SU-DHL-6 (cell line): Measurements from ENCODE around the gene PKNOX2.

Source experiments
- EZH2phosphoT487 ChIP-seq: fragments of 200-600 bp; sonication (generic), shearing (Covaris generic); conservative IDR thresholded peaks from 2 replicates; pipeline ENCODE4 v1.6.1; 2018; ENCODE audit warnings: mild to moderate bottlenecking, antibody characterized with exemption, low read length, moderate library complexity, mixed read lengths
- TF ChIP-seq, protein P1 (sequence below): fragments of 200-600 bp; sonication (generic); IDR thresholded peaks from one replicate; pipeline ENCODE4 v1.5.1; 2017; ENCODE audit warnings: antibody characterized with exemption, mild to moderate bottlenecking, low read length, moderate library complexity; ENCODE audit not compliant: insufficient read depth, poor library complexity, severe bottlenecking

DNA sequence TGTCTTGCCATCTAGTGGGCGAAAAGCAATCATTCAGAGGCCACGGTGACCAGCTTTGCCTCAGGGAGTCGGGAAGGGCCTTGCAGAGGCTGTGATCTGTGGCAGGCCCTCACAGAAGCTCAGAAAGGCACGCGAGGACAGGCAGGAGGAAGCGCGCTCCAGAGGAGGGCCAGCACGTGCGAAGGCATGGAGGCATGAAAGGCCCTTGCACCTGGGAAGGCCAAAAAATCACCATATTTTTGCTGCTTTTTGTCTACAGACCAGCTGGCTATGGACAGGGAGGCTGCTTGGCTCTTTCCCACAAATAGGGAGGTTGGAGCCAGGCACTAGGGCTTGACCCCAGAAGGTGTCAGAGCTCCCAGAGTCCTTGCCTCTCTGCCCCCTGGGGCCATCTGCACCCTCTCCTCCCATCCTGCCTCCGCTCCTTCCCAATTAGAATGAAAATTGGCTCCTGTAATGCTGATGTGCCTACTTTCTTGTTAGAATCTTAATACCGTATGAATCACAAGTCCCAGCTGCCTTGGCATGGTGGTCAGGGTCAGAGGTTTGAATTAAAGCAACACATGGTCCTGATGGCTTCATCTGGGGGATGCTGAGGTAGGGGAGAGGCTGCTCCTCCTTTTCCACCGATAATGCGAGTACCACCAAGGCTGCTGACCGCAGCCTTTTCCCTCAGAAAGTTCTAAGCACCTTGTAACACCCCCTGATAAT lies 262.4 kb downstream of the PKNOX2 start:
- TF ChIP-seq, protein P1, sequence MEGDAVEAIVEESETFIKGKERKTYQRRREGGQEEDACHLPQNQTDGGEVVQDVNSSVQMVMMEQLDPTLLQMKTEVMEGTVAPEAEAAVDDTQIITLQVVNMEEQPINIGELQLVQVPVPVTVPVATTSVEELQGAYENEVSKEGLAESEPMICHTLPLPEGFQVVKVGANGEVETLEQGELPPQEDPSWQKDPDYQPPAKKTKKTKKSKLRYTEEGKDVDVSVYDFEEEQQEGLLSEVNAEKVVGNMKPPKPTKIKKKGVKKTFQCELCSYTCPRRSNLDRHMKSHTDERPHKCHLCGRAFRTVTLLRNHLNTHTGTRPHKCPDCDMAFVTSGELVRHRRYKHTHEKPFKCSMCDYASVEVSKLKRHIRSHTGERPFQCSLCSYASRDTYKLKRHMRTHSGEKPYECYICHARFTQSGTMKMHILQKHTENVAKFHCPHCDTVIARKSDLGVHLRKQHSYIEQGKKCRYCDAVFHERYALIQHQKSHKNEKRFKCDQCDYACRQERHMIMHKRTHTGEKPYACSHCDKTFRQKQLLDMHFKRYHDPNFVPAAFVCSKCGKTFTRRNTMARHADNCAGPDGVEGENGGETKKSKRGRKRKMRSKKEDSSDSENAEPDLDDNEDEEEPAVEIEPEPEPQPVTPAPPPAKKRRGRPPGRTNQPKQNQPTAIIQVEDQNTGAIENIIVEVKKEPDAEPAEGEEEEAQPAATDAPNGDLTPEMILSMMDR = no peak
- no peak for TF ChIP-seq EZH2phosphoT487
